NCI-H146 treated with DMSO at 0.1 percent for 48 hours (cell line): Measurements from ENCODE around the gene PTPRN.
"Not testable (repeated sequence)": the region's sequence is repeated elsewhere in the genome, so short reads cannot be mapped to it uniquely, and the experiment has no call there.

ENCODE experiments used
- DNase-seq: peaks from one replicate; lab custom pipeline; 2025; ENCODE audit not compliant: unreplicated experiment; lab: John Stamatoyannopoulos, UW

The PTPRN gene

DNA sequence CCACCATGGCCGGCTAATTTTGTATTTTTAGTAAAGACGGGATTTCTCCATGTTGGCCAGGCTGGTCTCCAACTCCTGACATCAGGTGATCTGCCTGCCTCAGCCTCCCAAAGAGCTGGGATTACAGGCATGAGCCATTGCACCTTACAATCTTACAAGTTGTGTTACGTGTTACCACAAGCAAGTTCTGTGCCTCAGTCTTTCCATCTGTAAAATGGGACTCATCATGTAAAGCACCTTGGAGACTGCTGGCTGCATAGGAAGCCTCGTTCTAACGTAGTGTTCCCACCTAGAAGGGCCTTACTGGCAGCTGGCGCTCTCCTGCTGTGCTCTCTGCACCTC is 20.0 kb downstream of the PTPRN start:
- no peak for DNase-seq

DNA sequence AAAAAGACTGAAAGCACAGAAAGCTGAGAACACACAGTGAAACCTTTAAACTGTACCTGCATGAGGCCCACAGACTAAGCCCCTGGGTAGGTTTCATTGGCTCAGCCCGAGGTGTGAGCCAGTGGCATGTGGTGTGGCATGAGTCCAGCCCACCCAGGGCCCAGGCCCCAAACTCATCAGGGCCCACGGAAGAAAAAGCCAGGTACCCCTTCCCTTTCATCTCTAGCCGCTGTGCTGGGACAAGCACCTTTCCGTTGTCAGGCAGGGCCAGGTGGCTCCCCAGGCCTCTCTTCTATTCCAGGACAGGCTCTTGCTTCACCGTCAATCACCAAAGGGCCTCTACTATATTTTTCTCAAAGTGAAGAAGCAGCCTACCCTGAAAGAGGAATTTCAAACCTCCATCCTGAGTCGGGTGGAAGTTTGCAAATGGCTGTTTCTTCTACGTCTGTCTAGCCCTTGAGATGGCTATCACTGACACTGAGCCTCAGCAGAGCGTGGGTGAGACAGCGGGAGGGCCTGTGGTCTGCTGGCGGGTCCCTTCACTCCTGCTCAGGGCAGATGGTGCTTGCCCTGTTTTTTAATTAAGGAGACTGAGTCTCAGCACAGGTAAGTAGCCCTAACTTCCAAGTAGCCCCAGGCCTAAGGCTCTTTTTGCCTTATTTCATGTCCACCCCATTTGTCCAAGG is 21.5 kb downstream of the PTPRN start:
- no peak for DNase-seq

DNA sequence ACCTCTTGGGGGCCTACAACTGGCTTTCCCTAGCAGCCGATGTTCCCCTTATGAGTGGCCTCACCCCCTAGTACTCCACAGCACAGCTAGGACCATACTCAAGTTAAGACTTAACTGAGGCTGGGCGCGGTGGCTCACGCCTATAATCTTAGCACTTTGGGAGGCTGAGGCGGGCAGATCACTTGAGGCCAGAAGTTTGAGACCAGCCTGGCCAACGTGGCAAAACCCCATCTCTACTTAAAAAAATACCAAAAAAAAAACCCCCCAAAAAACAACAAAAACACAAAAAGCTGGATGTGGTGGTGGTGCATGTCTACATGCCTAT is 22.1 kb downstream of the PTPRN start:
- DNase-seq = not testable (repeated sequence)

DNA sequence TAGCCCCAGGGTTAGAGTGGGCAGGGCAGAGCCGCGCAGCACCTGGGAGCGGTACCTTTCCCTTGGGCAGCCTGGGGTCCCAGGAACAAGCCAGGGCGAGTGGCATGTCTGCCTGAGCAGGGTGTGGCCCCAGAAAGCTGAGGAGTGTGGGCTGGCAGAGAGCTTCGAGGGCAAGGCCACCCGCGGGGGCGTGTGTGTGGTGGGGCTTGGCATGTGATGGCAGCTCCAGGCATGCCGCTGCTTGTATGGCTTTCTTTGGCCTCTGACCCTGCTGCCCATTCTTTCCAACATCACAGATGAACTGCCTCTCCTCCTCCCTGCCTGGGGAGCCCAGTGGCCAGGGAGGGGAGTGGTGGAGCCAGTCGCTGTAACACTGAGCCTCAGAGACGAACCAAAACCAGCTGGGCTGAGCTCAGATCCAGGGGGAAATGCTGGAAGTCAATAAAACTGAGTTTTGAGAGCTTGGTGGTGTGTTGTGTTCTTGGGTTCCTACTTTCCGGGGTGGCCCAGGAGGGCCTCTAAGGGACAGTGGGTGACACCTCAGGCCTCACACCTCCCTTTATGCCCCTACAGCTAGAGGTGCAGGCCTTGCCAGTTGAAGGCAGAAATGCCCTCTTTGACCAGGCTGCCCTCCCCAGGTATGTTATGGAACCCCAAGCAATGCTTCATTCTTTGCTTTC is 22.6 kb downstream of the PTPRN start:
- no peak for DNase-seq

DNA sequence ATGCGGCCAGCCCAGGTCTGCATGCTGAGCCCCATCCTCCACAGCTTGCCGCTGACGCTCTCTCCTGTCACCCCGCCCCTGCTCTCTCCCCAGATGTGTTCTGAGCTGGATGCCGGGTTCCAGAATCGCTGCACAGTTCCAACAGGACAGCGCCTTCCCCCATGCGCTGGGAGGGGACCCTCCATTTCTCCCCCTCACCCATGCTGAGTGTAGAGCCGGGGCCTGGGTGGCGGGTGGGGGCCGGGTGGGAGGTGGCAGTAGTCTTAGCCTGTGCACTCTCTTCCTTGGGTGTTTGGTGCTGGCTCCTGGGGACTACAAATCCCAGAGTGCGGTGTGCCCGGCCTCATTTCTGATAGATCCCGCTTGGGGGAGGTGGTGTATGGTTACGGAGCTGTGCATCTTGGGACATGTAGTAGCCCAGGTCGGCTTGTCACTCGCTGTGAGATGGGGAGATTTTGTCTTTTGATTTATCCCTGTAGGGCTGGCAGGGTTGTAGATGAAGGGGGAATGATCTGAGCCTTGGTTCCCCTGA is 23.2 kb downstream of the PTPRN start:
- DNase-seq = no peak

DNA sequence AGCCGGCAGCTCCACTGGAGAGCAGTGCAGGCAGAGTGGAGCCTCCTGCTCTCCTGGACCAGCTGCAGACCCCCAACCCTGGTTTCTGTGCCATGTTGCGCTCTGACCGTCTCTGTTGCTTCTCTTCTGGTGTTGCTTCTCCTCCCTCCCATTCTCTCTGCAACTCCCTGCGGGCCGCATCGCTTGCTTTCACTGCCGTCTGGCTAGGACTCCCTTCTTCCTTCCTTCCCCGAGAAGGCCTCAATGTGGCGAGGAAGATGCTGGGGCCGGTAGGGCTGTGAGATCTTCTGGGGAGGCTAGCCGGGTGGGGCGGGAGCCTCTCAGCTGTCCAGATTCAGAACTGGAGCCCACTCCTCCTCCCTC is 23.8 kb downstream of the PTPRN start:
- no peak for DNase-seq

DNA sequence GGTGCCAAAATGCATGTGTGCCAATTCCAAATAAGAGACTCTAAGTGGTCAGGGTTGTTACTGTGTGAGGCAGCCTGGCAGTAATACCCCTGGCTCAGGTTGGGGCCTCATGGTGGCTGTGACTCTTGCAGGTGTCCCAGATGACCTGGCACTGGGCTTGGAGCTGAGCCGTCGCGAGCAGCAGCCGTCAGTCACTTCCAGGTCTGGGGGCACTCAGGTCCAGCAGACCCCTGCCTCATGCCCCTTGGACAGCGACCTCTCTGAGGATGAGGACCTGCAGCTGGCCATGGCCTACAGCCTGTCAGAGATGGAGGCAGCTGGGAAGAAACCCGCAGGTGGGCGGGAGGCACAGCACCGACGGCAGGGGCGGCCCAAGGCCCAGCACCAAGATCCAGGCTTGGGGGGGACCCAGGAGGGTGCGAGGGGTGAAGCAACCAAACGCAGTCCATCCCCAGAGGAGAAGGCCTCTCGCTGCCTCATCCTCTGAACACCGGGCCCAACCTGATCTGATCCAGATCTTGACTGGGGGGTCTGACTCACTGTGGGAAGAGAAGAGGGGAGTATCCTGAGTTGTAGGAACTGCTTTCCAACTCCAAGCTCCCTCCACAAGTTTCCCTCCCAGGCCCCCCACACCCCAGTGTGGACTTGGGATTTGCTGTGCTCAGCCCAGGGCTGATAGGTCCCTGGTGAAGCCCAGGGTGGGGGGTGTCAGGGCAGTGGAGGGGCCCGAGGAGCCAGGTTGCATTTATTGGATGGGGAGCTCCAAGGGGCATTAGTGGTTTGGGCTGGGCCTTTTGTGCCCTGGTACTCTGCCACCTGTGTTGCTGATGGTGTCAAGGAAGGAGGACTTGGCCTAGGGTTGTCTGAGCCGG is 24.5 kb downstream of the PTPRN start:
- no peak for DNase-seq

DNA sequence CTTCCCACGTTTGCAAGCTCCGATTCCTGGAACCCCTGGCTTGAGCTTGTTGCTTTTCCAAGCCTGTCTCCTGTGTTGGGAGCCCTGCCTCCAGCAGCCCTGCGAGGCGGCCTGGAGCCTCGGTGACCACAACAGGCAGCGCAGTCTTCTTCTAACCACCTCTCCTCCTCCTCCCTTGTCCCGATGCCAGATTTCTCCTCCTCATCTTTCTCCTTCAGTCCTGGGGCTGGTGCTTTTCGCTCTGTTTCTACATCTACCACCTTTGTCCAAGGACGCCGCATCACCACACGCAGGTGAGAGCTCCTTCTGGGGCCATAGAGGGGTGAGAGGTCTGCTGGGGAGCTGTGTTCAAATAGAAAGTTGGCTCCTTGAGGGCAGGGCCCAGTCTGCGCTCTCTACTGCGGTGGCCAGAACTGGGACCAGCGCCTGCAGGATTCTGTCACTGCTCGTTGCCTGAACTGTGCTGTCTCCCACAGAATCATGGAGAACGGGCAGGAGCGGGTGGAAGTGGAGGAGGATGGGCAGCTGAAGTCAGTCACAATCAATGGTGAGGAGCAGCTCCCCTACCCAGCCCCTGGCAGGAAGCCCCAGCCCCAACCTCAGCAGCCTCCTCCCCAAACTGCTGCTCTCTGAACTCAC is 26.1 kb downstream of the PTPRN start:
- no peak for DNase-seq

DNA sequence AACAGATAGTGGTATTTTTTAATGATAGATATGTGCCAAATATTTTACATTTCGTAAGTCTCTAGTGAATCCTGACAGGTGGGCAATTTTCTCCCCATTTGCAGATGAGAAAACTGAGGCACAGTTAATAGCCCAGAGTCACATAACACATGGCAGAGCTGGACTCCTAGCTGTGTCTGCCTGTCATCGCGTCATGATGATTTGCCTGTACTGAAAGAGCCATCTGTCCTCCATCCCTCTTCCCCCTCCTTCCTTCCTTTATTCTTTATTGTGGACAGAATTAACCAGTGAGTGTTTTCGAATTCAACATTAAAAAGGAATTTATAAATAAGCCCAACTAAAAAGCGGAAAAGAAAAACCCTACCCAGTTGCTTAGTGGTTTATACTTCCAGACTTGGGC is 26.8 kb downstream of the PTPRN start:
- no peak for DNase-seq

DNA sequence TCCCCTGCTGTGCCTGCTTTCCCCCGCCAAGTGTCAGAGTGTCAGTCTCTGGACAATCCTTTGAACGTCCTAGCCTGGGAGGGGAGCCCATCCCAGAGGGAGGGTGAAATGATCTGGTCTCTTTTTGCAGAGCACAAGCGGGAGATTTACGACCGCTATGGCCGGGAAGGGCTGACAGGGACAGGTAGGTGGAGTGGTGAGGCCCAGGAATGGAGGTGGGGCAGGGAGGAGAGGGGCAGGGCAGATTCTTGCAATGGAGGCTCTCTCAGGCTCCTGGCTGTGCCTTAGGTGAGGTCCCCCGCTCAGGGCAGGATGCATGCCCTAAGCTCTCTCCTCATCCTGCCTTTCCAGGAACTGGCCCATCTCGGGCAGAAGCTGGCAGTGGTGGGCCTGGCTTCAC is 27.6 kb downstream of the PTPRN start:
- DNase-seq = no peak

DNA sequence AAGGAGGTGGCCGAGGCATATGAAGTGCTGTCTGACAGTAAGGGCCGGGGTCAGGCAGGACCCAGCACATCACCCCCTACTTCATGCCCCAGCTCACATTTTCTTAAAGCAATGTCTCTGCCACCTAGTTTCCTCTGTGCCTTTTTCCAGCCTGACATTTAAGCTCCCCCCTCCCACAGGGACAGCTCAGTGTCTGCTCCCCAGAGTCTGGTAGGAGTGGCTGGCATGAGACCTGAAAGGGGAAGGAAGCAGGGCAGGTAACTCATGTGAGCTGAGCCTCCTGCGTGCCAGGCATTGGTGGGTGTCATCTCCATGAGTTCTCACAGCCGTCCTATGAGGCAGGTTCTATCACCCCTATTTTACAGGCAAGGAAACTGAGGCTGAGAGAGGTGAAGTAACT is 28.6 kb downstream of the PTPRN start:
- DNase-seq = no peak

DNA sequence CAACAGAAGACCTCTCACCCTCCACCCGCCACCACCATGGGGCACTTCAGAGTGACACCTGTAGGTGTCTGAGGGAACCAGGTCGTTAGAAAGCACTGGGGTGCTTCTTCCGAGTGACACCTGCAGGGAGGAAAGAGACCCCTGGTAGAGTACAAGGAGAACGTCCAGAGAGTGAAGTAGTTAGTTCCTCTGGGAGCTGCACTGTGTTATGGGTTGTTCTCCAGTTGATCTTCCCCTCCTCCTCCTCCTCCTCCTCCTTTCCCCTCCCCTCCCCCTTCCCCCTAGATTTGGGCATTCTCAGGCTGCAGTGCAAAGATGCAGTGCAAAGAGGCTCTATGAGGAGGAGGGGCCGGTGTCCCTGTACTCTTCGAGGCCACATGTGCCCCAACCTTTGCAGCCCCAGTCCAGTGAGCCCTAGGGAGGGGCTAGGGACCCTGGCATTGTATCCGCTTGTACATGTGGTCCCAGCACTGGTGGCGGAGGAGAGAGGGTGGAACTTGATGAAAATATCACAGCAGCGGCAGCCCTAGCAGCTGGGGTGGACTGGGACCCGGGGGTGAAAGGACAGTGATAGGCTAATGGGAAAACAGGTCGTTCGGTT is 29.2 kb downstream of the PTPRN start:
- DNase-seq = no peak

DNA sequence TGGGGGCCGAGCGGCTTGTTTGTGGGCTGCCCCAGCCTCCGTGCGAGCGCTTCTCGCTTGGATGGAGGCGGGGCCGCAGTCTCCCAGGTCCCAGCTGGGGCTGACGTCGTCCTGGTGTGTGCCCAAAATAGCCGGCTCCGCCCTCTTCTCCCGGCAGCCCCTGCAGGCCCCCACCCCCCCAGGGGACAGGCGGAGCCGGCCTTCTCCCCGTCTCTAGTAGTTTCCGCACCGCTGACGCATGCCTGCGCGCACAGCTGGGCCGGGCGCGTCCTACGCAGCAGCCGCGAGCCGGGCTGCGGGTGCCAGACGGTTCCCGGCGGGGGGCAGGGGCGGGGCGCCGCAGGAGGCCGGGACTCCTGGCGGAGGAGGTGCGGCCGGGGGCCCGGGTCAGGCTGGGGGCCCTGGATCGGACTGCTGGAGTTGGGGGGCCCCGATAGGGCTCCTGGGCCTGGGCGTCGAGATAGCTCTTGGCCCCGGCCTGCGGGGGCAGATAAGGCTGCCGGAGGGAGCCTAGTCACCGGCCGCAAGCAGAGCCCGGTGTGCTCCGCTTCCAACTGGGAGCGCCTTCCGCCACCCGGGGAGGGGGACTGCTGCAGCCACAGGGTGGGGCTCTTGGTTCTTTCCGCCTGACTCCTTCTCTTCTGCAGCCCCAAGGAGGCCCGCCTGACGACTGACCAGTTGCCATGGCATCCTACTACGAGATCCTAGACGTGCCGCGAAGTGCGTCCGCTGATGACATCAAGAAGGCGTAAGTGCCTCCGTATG is 29.9 kb downstream of the PTPRN start, which contains the start of gene DNAJB2:
TSS of gene DNAJB2 (plus strand) at position 216 of the 765 bp plus-strand sequence. CDS start at position 684, 468 bp downstream.
- DNase-seq = peak; percentile 81

DNA sequence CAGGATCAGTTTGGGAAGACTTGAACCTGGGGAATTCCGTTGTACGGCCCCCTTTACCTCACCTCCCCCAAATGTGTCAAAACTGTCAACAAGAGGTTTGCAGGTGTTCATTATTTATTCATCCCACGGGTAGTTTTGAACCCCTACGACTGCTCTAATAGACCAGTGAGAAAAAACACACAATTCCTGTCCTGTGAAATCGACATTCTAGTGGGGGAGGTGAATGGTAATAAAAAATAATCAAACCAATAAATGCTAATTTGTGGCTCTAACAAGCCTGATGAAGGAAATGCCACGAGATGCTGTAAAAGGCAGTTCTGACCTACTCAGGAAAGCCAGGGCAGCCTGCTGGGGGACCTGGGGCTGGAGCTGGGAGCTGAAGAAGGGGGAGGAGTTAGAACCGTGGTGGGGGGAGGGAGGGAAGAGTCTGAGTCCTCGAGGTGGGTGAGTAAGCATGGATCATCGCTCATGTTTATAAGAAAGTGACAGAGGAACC is 30.5 kb downstream of the PTPRN start:
- DNase-seq = no peak

DNA sequence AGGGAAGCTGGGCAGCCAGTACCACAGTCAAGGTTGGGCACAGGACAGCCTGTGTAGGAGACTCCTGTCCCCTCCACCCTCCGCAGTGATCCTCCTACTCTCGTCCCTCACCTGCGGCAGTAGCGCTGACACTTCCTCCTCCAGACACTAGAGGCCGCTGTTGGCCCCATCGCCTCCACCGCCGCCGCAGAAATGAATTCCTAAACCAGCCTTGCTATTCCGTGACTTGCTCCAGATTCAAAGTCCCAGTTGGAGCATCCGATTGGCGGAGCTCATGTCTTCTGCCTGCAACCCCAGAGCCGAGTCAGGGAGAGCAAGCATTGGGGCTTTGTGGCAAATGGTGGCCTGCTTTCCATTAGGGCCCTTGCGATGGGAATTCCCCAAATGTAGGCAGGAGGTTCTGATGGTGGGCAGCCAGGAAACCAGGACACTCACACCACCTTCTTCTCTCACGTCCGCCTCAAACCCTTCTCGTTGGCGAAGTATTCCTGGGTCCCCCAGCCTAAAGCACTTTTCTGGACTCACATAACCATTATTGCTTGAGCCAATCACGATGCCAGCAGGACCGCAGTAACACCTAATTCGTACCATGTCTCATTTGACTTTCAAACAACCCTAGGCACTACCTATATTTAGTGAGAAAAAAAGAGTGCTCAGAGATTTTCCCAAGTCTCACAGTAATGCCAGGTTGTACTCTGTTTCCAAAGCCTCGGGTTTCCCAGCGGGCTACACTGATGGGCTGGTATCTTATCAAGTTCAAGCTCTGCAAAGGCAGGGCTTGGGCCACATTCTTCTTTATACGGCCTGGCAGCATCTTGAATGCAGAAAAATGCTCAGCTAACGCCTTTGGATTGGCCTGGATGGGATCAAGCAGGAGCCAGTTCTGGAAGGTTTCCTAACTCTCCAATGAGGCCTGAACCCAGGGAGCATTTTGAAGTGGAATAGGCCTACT is 31.2 kb downstream of the PTPRN start:
- peak; percentile 53 for DNase-seq

DNA sequence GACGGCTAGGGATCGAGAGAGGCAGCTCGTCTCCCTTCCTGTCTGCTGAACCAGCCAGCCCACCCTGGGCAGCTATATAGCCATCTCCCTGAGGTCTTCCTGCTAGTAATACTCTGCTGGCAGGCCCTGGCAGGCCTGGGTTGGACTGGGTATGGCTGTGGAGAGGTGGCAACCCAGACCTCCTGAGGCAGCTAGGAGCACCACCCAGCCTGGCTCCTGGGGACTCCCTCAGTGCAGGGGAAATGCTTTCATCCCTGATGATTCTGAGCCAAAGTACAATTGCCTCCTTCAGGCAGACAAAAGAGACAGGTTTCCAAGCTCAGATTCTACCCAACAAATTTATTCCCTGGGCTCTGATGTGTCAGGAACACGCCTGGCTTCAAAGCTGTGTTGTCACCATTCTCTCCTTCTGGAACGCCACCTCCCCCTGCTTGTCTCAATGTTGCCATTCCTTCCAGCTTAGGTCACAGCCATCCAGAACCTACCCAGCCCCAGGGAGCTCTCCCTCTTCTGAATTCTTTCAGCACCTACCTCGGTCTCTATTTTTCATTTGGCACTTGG is 34.8 kb downstream of the PTPRN start:
- no peak for DNase-seq

DNA sequence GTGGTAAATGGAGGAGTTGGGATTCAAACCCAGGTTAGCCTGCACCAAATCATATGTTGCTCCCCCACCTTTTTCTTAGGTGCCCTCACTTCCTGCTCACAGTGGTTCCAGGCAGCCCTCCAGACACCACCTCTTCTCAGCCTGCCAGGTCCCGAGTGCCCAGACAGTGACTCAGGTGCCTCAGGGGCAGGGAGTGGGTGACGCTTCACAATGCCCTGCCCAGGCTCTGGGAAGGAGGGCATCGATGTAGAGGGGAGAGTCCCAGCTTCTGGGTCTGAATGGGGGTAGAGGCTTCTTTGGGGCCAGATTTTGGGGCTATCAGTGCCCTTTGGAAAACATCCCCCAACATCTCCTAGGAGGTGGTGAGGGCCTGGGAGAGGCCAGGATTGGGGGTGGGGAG is 35.3 kb downstream of the PTPRN start:
- no peak for DNase-seq

DNA sequence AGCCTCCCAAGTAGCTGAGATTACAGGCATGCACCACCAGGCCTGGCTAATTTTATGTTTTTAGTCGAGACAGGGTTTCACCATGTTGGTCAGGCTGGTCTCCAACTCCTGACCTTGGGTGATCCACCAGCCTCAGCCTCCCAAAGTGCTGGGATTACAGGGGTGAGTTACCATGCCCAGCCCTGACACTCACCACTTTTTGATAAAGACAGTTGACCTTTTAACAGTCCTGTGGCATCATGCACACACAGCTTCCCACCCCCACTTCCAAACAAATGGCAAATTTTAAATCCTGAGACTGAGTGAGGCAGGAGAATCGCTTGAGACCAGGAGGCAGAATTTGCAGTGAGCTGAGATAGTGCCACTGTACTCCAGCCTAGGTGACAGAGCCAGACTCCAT is 36.2 kb downstream of the PTPRN start:
- no peak for DNase-seq

DNA sequence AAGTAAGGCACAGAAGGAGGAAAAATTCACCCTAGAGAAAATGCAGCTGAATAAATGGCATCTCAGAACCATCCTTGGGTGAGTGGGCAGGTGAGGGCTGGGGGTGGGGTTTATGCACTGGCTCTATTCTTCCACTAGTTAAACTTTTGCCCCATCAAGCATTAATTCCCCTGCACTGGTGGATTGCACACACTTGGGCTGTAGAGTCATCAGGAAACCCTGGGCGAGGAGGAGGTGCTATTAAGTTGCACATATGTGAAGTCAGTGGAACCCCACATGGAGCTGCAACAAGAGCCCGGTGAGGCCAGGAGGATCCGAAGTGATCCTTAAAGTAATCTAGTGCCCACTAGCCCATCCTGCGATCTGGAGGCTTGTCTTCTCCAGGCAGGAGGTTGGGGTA is 36.8 kb downstream of the PTPRN start:
- no peak for DNase-seq
